Stimulated activated CD4-positive, alpha-beta T cell treated with anti-CD3 and anti-CD28 coated beads, Interleukin-1b, Interleukin-23, amount 100 ng/mL, for 48 hours (primary cell): Measurements from ENCODE around the gene TNNI3K.

Experiments used
- DNase-seq: peaks from one replicate; pipeline ENCODE4 v3.0.0-alpha.2; 2020

The TNNI3K gene

DNA sequence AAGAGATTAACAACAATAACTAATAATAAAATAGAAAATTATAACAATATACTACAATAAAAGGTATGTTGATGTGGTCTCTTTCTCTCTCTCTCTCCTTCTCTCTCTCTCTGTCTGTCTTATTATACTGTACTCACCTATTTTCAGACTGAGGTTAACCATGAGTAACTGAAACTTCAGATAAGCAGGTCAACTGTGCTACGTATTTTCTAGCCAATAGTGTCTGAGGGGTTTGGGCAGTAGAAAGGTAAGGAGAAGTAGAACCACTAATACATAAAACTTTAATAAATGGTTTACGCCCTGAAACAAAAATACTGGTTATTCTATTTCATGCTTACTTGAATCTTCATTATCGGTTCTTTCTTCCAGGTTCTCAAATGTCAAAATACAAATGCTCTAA is 348.2 kb downstream of the TNNI3K start:
- no peak for DNase-seq

DNA sequence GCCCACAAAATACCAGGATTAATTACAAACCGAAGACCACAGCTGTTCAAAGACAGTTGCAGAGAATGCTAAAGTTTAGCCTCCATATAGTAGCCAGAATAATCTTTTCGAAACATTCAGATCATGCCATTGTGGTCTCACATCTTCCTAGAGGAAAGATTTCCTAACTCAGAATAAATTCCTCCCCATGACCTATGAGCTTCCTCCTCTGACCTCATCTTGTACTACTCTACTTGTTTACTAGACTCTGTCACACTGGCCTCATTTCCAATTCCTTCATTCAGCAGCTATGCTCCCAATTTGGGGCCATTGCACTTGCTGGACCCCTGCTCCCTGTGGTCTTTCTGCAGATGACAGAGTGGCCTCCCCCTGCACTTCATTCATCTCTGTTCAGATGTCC is 349.0 kb downstream of the TNNI3K start:
- DNase-seq = no peak

DNA sequence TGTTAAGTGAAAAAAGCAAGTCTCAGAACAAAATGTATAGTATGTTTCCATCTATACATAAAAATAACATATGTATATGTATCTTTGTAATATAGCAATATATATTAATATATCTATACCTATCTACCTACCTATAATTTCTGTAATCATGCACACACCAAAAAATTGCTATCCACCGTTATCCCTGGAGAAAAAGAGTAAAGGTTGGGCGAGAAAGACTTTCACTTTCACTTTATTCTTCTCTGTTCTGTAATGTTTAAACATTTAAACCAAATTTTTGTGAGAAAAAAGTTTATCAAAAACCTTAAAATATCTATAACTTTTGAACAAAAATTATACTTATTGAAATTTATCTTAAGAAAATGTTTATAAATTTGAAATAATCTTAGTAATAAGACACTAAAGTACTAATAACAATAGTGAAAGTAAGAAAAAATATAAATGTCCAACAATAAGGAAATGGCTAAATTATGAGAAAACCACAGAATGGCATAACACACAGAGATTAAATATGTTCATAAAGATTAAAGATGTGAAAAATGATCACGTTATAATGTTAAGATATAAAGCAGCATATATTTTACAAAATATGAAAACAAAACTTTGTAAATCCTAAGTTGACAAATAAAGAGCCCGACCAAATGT is 351.2 kb downstream of the TNNI3K start:
- DNase-seq = no peak

DNA sequence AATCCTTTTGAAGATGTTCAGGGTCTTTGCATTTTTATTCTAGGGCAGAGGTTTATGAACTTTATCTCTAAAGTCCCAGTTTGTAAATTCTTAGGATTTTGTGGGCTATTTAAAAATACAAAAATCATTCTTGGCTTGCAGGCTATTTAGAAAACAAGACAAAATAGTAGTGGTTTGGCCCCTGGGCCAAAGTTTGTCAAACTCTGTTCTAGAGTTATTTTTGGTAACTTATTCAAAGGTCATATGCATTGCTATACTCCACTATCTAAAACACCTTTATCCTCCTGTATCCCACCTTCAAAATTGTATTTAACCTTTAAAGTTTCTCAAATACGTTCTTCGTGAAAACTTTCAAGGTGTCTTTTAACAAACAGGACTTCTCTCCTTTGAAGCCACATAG is 352.7 kb downstream of the TNNI3K start:
- no peak for DNase-seq

DNA sequence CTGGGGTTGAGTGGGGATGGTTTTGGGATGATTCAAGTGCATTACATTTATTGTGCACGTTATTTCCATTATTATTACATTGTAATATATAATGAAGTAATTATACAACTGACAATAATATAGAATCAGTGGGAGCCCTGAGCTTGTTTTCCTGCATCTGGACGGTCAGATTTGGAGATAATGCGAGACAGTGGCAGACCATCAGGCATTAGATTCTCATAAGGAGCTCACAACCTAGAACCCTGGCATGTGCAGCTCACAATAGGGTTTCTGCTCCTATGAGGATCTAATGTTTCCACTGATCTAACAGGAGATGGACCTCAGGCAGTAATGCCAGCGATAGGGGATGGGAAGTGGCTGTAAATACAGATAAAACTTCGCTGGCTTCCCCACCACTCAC is 355.1 kb downstream of the TNNI3K start:
- DNase-seq = no peak

DNA sequence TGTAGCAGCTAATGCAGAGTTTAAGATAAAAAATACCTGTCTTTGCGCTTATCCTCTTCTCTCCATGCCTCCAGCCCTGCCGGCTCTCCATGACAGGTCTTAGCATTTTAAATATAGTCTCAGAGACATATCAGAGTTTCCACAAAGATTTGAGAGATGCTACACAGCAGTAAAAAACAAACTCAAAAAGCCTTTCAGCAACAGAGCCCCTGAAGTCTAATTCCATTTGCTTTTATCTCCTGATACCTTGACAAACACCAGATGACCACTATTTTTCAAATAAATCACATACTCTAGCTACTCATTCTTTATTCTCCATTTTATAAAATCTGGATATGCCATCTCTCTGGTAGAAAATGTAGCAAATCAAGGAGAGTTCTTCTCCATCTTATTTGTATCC is 356.8 kb downstream of the TNNI3K start:
- no peak for DNase-seq

DNA sequence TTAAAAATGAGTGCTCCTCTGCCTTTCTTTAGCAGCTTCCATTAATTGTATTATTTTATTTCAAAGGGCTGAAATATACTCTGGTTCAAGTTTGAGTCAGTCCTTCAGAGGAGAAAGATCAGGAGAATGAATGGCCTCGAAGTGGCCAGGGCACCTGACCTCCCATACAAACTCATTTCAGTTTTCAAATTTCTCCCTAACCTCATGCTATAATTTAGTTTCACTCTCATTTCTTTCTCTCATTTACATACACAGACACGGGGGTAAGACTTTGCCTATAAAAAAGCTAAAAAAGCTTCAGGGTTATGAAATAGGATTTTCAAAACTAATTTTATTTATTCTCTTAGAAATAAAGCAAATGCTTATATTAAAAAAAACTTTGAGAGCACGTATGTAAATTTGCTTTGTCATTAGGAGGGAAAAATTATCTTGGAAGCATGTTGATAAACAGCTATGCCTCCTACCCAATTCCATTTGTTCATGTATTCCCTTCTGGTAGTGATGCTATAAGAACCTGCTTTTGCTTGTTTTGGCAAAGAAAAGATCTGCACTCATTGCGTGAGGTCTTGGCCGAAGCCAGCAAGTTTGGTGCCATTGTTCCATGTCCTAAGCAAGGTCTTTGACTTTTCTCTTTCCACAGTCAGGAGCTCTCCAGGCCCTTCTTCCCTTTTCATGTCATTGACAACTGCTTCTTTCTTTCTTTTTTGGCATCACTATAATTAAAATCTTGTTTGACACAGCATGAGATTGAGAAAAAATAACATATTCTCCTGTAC is 357.6 kb downstream of the TNNI3K start:
- DNase-seq = no peak
